GM13976 (cell line): ENCODE data around the gene NINL.

Source experiments
- DNase-seq: peaks from one replicate; pipeline ENCODE4 v3.0.0; 2012; ENCODE audit warnings: low spot score
- in situ Hi-C: fragments of 300-500 bp; cut with MboI; formaldehyde crosslinking; loops from one replicate; pipeline ENCODE4 v1.12.0; 2022; ENCODE audit warnings: low sequenced_read_pairs, mixed read lengths, inconsistent platforms; ENCODE audit not compliant: unreplicated experiment
- TF ChIP-seq, protein P1 (sequence below): IDR thresholded peaks from 2 replicates; pipeline ENCODE4 v1.5.1; 2012; ENCODE audit warnings: borderline replicate concordance, mild to moderate bottlenecking; ENCODE audit not compliant: insufficient read depth; ENCODE audit errors: extremely low read depth, missing control alignments, control extremely low read depth

The NINL gene

GRCh38 chr20:25574411-25574810, 10.9 kb downstream of the NINL start:
- TF ChIP-seq, protein P1, sequence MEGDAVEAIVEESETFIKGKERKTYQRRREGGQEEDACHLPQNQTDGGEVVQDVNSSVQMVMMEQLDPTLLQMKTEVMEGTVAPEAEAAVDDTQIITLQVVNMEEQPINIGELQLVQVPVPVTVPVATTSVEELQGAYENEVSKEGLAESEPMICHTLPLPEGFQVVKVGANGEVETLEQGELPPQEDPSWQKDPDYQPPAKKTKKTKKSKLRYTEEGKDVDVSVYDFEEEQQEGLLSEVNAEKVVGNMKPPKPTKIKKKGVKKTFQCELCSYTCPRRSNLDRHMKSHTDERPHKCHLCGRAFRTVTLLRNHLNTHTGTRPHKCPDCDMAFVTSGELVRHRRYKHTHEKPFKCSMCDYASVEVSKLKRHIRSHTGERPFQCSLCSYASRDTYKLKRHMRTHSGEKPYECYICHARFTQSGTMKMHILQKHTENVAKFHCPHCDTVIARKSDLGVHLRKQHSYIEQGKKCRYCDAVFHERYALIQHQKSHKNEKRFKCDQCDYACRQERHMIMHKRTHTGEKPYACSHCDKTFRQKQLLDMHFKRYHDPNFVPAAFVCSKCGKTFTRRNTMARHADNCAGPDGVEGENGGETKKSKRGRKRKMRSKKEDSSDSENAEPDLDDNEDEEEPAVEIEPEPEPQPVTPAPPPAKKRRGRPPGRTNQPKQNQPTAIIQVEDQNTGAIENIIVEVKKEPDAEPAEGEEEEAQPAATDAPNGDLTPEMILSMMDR = no peak
- no peak for DNase-seq
- in situ Hi-C loops = no loop called here

- TF ChIP-seq, protein P1 = no peak
- no peak for DNase-seq
- in situ Hi-C loops = no loop called here
These were observed 11.8 kb downstream of the NINL start for GRCh38 chr20:25573288-25574251.

GRCh38 chr20:25571817-25572216, 13.5 kb downstream of the NINL start:
- TF ChIP-seq, protein P1 = no peak
- in situ Hi-C loops = no loop called here
- DNase-seq = no peak

DNA sequence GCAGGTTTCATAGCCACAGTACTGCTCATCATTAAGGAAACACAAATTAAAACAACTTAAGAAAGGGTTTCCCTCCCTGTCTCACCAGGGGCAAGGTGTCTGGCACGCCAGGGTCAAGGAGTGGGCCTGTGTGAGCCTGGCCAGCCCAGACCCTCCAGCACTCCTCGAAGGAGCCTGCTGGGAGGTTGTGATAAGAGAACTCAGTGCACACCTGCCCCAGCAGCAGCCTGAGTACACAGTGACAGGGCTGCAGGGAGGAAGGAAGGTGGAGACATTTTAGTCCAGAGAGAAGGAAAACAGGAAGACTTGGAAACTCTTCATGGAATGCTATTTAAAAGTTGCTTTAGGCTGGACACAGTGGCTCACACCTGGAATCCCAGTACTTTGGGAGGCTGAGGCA, 14.1 kb downstream of the NINL start:
- TF ChIP-seq, protein P1 = no peak
- in situ Hi-C loops = no loop called here
- no peak for DNase-seq

DNA sequence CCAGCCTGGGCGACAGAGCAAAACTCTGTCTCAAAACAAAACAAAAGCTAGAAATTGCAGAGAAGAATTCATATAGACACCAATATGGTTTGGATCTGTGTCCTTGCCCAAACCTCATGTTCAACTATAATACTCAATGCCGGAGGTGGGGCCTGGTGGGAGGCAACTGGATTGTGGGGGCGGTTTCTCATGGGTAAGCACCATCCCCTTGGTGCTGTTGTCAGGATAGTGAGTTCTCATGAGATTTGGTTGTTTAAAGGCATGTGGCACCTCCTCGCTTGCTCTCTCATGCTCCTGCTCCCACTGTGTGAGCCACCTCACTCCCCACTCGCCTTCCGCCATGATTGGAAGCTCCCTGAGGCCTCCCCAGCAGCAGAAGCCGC, 15.2 kb downstream of the NINL start:
- TF ChIP-seq, protein P1 = no peak
- DNase-seq = no peak
- in situ Hi-C loops = no loop called here

- no peak for DNase-seq
- in situ Hi-C loops = no loop called here
- TF ChIP-seq, protein P1 = no peak
These were observed 18.0 kb downstream of the NINL start for GRCh38 chr20:25567286-25567685.
